Measurements from ENCODE around the gene DCAF6. TPM values are rescaled to one million over a fixed set of nuclear protein-coding genes. Genes with fewer than 3 reads are reported as not detected.

The DCAF6 gene
- total RNA-seq, 1 experiment from 2014 or later: 20.9 TPM

DNA sequence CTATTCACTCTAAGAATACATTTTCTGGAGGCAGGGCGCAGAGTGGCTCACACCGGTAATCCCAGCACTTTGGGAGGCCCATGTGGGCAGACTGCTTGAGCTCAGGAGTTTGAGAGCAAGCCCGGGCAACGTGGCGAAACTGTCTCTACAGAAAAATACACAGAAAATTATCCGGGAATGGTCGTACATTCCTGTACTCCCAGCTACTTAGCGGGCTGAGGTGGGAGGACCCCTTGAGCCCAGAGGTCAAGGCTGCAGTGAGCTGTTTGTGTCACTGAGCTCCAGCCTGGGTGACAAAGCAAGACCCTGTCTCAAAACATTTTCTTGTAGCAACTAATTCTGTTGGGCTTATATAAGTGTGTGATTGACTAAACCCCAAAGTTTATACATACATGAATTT is 169.8 kb downstream of the DCAF6 start:
- DNase-seq (ENCODE audit: low read depth): no peak

GRCh38 chr1:168110896-168111545 is 174.5 kb downstream of the DCAF6 start:
- no peak for DNase-seq (ENCODE audit: low read depth)

DNA sequence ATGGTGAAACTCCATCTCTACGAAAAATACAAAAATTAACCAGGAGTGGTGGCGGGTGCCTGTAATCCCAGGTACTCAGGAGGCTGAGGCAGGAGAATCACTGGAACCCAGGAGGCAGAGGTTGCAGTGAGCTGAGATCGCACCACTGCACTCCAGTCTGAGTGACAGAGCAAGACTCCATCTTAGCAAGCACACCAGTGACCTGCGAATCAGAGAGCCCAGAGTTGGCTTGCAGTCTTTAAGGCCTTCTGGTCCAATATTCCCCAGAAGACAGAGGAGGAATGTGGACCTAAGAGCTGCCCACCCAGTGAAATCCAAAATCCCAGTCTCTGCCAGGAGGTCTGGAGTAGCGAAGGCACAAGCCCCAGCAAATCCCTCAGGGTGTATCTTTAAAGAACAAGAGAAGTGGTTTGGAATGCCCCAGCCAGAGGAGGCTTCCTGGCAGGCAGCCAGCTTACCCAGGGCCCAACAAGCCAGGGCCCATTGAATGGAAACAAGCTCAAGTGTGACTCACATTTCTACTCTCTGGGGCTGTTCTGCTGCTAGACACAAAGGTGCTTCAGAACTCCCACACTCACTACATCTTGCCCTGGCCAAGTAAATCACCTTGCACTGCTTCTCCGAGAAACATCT is 176.3 kb downstream of the DCAF6 start:
- peak; percentile 90 for DNase-seq (ENCODE audit: low read depth)

DNA sequence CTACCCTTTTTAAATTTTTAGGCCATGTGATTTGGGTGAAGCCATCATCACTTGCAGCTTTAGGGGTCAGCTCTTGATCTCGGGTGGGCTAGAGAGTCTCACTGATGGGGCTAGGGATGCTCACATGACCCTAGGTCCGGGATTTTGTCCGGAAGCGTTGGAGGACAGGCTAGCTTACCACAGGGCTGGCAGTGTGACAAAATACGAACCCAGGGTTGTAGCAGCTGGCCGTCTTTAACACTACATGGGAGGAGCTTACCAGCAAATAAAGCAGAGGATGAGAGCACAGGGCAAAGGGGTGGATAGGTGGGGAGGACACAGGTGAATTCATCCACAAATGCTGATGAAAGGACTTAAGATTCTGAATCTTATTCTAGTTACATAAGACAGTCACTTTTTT is 178.4 kb downstream of the DCAF6 start:
- no peak for DNase-seq (ENCODE audit: low read depth)

GRCh38 chr1:168116327-168116799 is 179.9 kb downstream of the DCAF6 start:
- DNase-seq (ENCODE audit: low read depth): no peak

DNA sequence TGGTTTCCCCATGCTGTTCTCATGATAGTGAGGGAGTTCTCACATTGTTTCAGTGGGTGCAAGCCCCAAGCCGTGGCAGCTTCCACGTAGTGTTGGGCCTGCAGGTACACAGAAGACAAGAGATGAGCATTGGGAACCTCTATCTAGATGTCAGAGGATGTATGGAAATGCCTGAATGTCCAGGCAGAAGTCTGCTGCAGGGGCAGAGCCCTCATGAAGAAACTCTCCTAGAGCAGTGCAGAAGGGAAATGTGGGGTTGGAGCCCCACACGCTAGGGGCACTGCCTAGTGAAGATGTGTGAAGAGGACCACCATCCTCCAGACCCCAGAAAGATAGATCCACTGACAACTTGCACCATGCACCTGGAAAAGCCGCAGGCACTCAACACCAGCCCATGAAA is 183.3 kb downstream of the DCAF6 start:
- DNase-seq (ENCODE audit: low read depth): no peak

GRCh38 chr1:168121401-168122011 is 185.0 kb downstream of the DCAF6 start:
- peak; percentile 64 for DNase-seq (ENCODE audit: low read depth)

DNA sequence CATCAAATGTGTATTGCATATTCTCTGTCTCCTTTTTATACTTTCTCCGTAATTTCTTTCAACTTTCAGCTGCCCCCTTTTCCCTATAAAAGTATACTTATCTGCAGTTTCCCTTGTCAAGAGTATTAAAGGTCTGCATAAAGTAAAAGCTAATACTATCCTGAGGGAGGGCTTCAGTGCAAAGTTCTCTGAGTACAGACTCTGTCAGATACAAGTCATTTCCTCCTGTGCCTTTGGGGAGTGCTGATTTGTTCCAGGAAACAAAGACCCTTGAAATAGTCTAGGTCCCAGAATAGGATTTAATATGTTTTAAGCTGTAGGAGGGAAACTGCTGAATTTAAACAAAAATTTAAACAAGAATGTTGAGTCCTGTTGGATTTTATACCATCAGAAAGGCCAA is 188.6 kb downstream of the DCAF6 start:
- no peak for DNase-seq (ENCODE audit: low read depth)

Other genes starting within 250 kb of the DCAF6 start
- gene MPZL1, start 214.7 kb upstream of the DCAF6 start, total RNA-seq (2014; rRNA removed; shearing (Covaris generic)): 52.1 and 66.0 TPM in 2 replicates
- not detected in 2 replicates for gene ADCY10, start 22.5 kb upstream of the DCAF6 start, total RNA-seq (2014; rRNA removed; shearing (Covaris generic))
- gene MPC2, start 389 bp downstream of the DCAF6 start, total RNA-seq (2014; rRNA removed; shearing (Covaris generic)): 58.5 and 67.5 TPM in 2 replicates
- gene GPR161, start 200.2 kb downstream of the DCAF6 start, total RNA-seq (2014; rRNA removed; shearing (Covaris generic)): 8.8 and 8.9 TPM in 2 replicates
- gene TIPRL, start 242.3 kb downstream of the DCAF6 start, total RNA-seq (2014; rRNA removed; shearing (Covaris generic)): 65.4 and 66.2 TPM in 2 replicates

Data from Daoy (cell line).